Endothelial cell of umbilical vein (primary cell): ENCODE results near the gene CPED1. TPM values are rescaled to one million over a fixed set of nuclear protein-coding genes. Genes with fewer than 3 reads are reported as not detected.

Source experiments
- BruUV-seq: library from RNA; stranded (reverse); fragments of 400-500 nt; replicated peaks from 2 replicates; lab custom pipeline; 2021; lab: Mats Ljungman, UMichigan
- CTCF ChIA-PET: fragments of 300-600, 350-600 bp; sonication (Branson Sonifier 250); formaldehyde crosslinking; loops from one replicate; lab custom pipeline; 2021; ENCODE audit warnings: antibody characterized with exemption, inconsistent platforms; lab: Charles Lee
- POLR2A ChIA-PET: fragments of 300-600, 350-600 bp; sonication (Branson Sonifier 250); formaldehyde crosslinking; loops from one replicate; lab custom pipeline; 2021; ENCODE audit warnings: antibody characterized with exemption, inconsistent platforms; lab: Charles Lee
- DNase-seq: peaks from one replicate; pipeline ENCODE4 v3.0.0-alpha.2; 2011; ENCODE audit warnings: low read depth, low spot score
- FAIRE-seq: peaks from 2 replicates; lab custom pipeline; 2011; peaks lifted over from hg19 to GRCh38; lab: Jason Lieb, UNC
- H2AFZ ChIP-seq: 2 replicates; pipeline ENCODE4 v1.6.0; 2012; ENCODE audit warnings: low read depth, low read length, control low read depth, inconsistent platforms
- H3K27ac ChIP-seq: 2 replicates; pipeline ENCODE4 v1.5.1; 2011; ENCODE audit warnings: low read depth, mild to moderate bottlenecking, control low read depth, low read length, moderate library complexity; ENCODE audit not compliant: insufficient read depth
- H3K27me3 ChIP-seq, 2 experiments: 2 replicates each; pipeline versions ENCODE4 v1.6.0 to v1.6.1; 2011; ENCODE audit warnings: low read length in 2 of 2, mixed read lengths in 1 of 2; ENCODE audit not compliant: control insufficient read depth in 2 of 2, insufficient read depth in 2 of 2
- H3K36me3 ChIP-seq, 2 experiments: 2 replicates in 1 of 2; 3 replicates in 1 of 2; pipeline ENCODE4 v1.5.1; 2011; ENCODE audit warnings: low read length in 2 of 2, mild to moderate bottlenecking in 1 of 2, moderate library complexity in 1 of 2; ENCODE audit not compliant: control insufficient read depth in 2 of 2, insufficient read depth in 2 of 2; ENCODE audit errors: extremely low read depth in 1 of 2
- H3K4me1 ChIP-seq: 3 replicates; pipeline ENCODE4 v1.5.1; 2011; ENCODE audit warnings: mild to moderate bottlenecking, low read length; ENCODE audit not compliant: control insufficient read depth, insufficient read depth; ENCODE audit errors: extremely low read depth
- H3K4me2 ChIP-seq: 2 replicates; pipeline ENCODE4 v1.6.1; 2011; ENCODE audit warnings: low read length, control low read depth, mixed read lengths; ENCODE audit not compliant: insufficient read depth
- H3K4me3 ChIP-seq, 3 experiments: fragments of 200-600 bp in 1 of 3; sonication (generic), shearing (Covaris generic) in 1 of 3; replicated peaks in 1 of 3; 2 replicates each; pipeline ENCODE4 v1.5.1; 2011 to 2016; ENCODE audit warnings: control low read depth in 3 of 3, low read length in 3 of 3, mild to moderate bottlenecking in 2 of 3, inconsistent platforms in 1 of 3, low read depth in 1 of 3, moderate library complexity in 1 of 3; ENCODE audit not compliant: insufficient read depth in 1 of 3
- H3K79me2 ChIP-seq: 2 replicates; pipeline ENCODE4 v1.6.0; 2012; ENCODE audit warnings: low read length, inconsistent platforms; ENCODE audit not compliant: control insufficient read depth, insufficient read depth
- H3K9ac ChIP-seq: replicated peaks from 2 replicates; pipeline ENCODE3; 2011; ENCODE audit warnings: low read length, control low read depth; ENCODE audit not compliant: insufficient read depth; ENCODE audit errors: extremely low read depth
- H3K9me1 ChIP-seq: replicated peaks from 3 replicates; pipeline ENCODE4 v1.6.0; 2011; ENCODE audit warnings: mild to moderate bottlenecking, low read length; ENCODE audit not compliant: control insufficient read depth, insufficient read depth; ENCODE audit errors: extremely low read depth
- H3K9me3 ChIP-seq: replicated peaks from 2 replicates; pipeline ENCODE4 v1.5.1; 2012; ENCODE audit warnings: low read length, inconsistent platforms; ENCODE audit not compliant: control insufficient read depth, insufficient read depth
- H4K20me1 ChIP-seq: replicated peaks from 2 replicates; pipeline ENCODE3; 2011; ENCODE audit warnings: mild to moderate bottlenecking, low read length; ENCODE audit not compliant: control insufficient read depth, insufficient read depth; ENCODE audit errors: extremely low read depth
- CTCF ChIP-seq, 2 donors: IDR thresholded peaks; 1 replicate in 1 of 2; 2 replicates in 1 of 2; pipeline ENCODE4 v1.5.1; 2011; ENCODE audit warnings: low read length in 2 of 2, mild to moderate bottlenecking in 2 of 2, moderate library complexity in 2 of 2, control low read depth in 1 of 2, inconsistent platforms in 1 of 2, low read depth in 1 of 2; ENCODE audit not compliant: insufficient read depth in 1 of 2; ENCODE audit errors: extremely low read depth in 1 of 2
- EZH2 ChIP-seq: IDR thresholded peaks from 2 replicates; pipeline ENCODE4 v1.6.1; 2012; ENCODE audit warnings: borderline replicate concordance, low read depth, mild to moderate bottlenecking, moderate library complexity, low read length, inconsistent platforms; ENCODE audit not compliant: severe bottlenecking
- FOS ChIP-seq: IDR thresholded peaks from 2 replicates; pipeline ENCODE4 v1.6.1; 2011; ENCODE audit warnings: mild to moderate bottlenecking, low read length, moderate library complexity, borderline replicate concordance; ENCODE audit not compliant: insufficient read depth
- GATA2 ChIP-seq: IDR thresholded peaks from 2 replicates; pipeline ENCODE4 v1.7.0; 2011; ENCODE audit warnings: low read depth, mild to moderate bottlenecking, moderate library complexity, mixed read lengths, low read length; ENCODE audit not compliant: insufficient read length, insufficient read depth
- JUN ChIP-seq: IDR thresholded peaks from 2 replicates; pipeline ENCODE4 v1.6.1; 2011; ENCODE audit warnings: borderline replicate concordance, low read depth; ENCODE audit not compliant: insufficient read length, insufficient read depth
- MYC ChIP-seq: IDR thresholded peaks from one replicate; pipeline ENCODE4 v1.6.1; 2011; ENCODE audit warnings: mild to moderate bottlenecking, low read depth, low read length
- POLR2A ChIP-seq: IDR thresholded peaks from 2 replicates; pipeline ENCODE4 v1.6.1; 2012; ENCODE audit warnings: low read depth, mild to moderate bottlenecking, control low read depth, low read length
- POLR2AphosphoS5 ChIP-seq: IDR thresholded peaks from 2 replicates; pipeline ENCODE4 v1.6.1; 2012; ENCODE audit warnings: low read depth, mild to moderate bottlenecking, control low read depth, low read length, moderate library complexity; ENCODE audit not compliant: insufficient read depth
- dilution Hi-C: fragments of 300-500 bp; cut with MboI; formaldehyde crosslinking; loops from one replicate; pipeline ENCODE4 v1.15.0; 2019; ENCODE audit warnings: low sequenced_read_pairs; ENCODE audit not compliant: extremely low pct_ligation_motif_present
- intact Hi-C: fragments of 100-400 bp; cut with micrococcal nuclease; formaldehyde crosslinking; loops from one replicate; pipeline ENCODE4 v1.10.0; 2022
- polyA plus RNA-seq, 4 experiments: library from polyadenylated mRNA; depleted of rRNA in 3 of 4; stranded (reverse) in 3 of 4; unstranded in 1 of 4; fragments of >200 nt; gene quantifications; 2 replicates each; pipeline versions ENCODE4 v1.2.1 to v1.2.3, GENCODE V29; 2011 to 2012; ENCODE audit warnings: missing spikeins in 1 of 4
- total RNA-seq: library from RNA; stranded (reverse); gene quantifications from 2 replicates; pipeline ENCODE4 v1.2.3, GENCODE V29; 2021
- TF ChIP-seq, protein P1 (sequence below): IDR thresholded peaks from 2 replicates; pipeline ENCODE4 v1.6.1; 2011; ENCODE audit not compliant: insufficient read depth, insufficient read length

CPED1 gene
- total and polyA plus RNA-seq, 2 donors (not counting 3 experiments of a cell fraction or from before 2014, with no cell fraction given): 0.22 to 3.0 TPM

- no peak overlapping the region for H3K9ac ChIP-seq
- BruUV-seq: no TSS peak
- no peak overlapping the region for H2AFZ ChIP-seq
- intact Hi-C loops (no loop called here), dilution Hi-C loops (no loop called here)
- CTCF ChIA-PET: interaction anchor here (0.8 to 1.8 kb wide), 7 partner anchors 8 to 70 kb away, joined by 3 to 8 read pairs (median 4); partner anchors contain the start of gene CPED1
- DNase-seq: no peak
- H3K4me2 ChIP-seq: no peak overlapping the region
- no peaks in the 10 kb centered on the region for H3K27me3 ChIP-seq
- H3K79me2 ChIP-seq: no peaks in the 10 kb centered on the region
- POLR2A ChIA-PET: no interaction called here
- no peaks in the 10 kb centered on the region for H4K20me1 ChIP-seq
- no peaks in the 10 kb centered on the region for H3K36me3 ChIP-seq
- H3K9me3 ChIP-seq: no peaks in the 10 kb centered on the region
- no peak overlapping the region for H3K4me3 ChIP-seq
- no peaks in the 10 kb centered on the region for H3K9me1 ChIP-seq
- no peak overlapping the region for H3K27ac ChIP-seq
- no peaks in the 10 kb centered on the region for H3K4me1 ChIP-seq
- no peak for FAIRE-seq
- TF ChIP-seq FOS (no peak), EZH2 (no peak), GATA2 (no peak), MYC (no peak), JUN (no peak), POLR2A (no peak), CTCF (IDR thresholded peaks at IDR 0.05; ENCODE audit: extremely low read depth in 1 of 2, insufficient read depth in 1 of 2, low read depth in 1 of 2, low read length in 2 of 2) (no peak), POLR2AphosphoS5 (no peak)
- TF ChIP-seq, protein P1, sequence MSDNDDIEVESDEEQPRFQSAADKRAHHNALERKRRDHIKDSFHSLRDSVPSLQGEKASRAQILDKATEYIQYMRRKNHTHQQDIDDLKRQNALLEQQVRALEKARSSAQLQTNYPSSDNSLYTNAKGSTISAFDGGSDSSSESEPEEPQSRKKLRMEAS: no peak
Observed at GRCh38 chr7:121057878-121058277, 69.4 kb downstream of the CPED1 start.
